ENCODE results near the gene TBC1D21. TPM values are rescaled to one million over a fixed set of nuclear protein-coding genes. Genes with fewer than 3 reads are reported as not detected.

TBC1D21 gene
- not detected for polyA plus RNA-seq (2012; ENCODE audit: low read depth, missing spikeins)

GRCh38 chr15:73873456-73873855, at the start of gene TBC1D21:
Gene TBC1D21 (plus strand): TSS chr15:73873564. CDS start chr15:73873710, 146 bp downstream.
- TF ChIP-seq TAF1 (IDR thresholded peaks at IDR 0.05; ENCODE audit: low read depth, low read length) (no peak), POLR2A (IDR thresholded peaks at IDR 0.05; ENCODE audit: low read depth, low read length) (no peak), POU2F2 (IDR thresholded peaks at IDR 0.05; ENCODE audit: low read depth, low read length) (no peak), POLR2AphosphoS5 (IDR thresholded peaks at IDR 0.05; ENCODE audit: low read depth, low read length) (no peak), PAX5 (IDR thresholded peaks at IDR 0.05; ENCODE audit: insufficient read depth, low read length, severe bottlenecking) (no peak), SPI1 (IDR thresholded peaks at IDR 0.05; ENCODE audit: low read depth, low read length) (no peak)

GRCh38 chr15:73826711-73827251, 46.6 kb upstream of the TBC1D21 start:
- FAIRE-seq: no peak
- DNase-seq (ENCODE audit: insufficient read length, low spot score): no peak
- TF ChIP-seq POLR2A (IDR thresholded peaks at IDR 0.05; ENCODE audit: low read depth, low read length) (no peak), SPI1 (IDR thresholded peaks at IDR 0.05; ENCODE audit: low read depth, low read length) (no peak)

More at GRCh38 chr15:73873456-73873855, at the start of gene TBC1D21:
- no peak for DNase-seq (ENCODE audit: insufficient read length, low spot score)
- no peak for FAIRE-seq

GRCh38 chr15:73829523-73829922, 43.8 kb upstream of the TBC1D21 start:
- FAIRE-seq (no peak), DNase-seq (ENCODE audit: insufficient read length, low spot score) (no peak)
- no peak for TF ChIP-seq POLR2A (IDR thresholded peaks at IDR 0.05; ENCODE audit: low read depth, low read length)
- TF ChIP-seq SPI1 (IDR thresholded peaks at IDR 0.05; ENCODE audit: low read depth, low read length): no peak
- TF ChIP-seq PAX5 (IDR thresholded peaks at IDR 0.05; ENCODE audit: insufficient read depth, low read length, severe bottlenecking): no peak
- TF ChIP-seq TAF1 (IDR thresholded peaks at IDR 0.05; ENCODE audit: low read depth, low read length): no peak
- no peak for TF ChIP-seq POLR2AphosphoS5 (IDR thresholded peaks at IDR 0.05; ENCODE audit: low read depth, low read length)

- TF ChIP-seq POLR2AphosphoS5 (IDR thresholded peaks at IDR 0.05; ENCODE audit: low read depth, low read length) (no peak), POLR2A (IDR thresholded peaks at IDR 0.05; ENCODE audit: low read depth, low read length) (no peak), TAF1 (IDR thresholded peaks at IDR 0.05; ENCODE audit: low read depth, low read length) (no peak), POU2F2 (IDR thresholded peaks at IDR 0.05; ENCODE audit: low read depth, low read length) (no peak), PAX5 (IDR thresholded peaks at IDR 0.05; ENCODE audit: insufficient read depth, low read length, severe bottlenecking) (no peak), SPI1 (IDR thresholded peaks at IDR 0.05; ENCODE audit: low read depth, low read length) (no peak)
- FAIRE-seq (no peak), DNase-seq (ENCODE audit: insufficient read length, low spot score) (no peak)
Observed at GRCh38 chr15:73832657-73833056, 40.7 kb upstream of the TBC1D21 start.

GRCh38 chr15:73836845-73837244, 36.5 kb upstream of the TBC1D21 start:
- no peak for TF ChIP-seq PAX5 (IDR thresholded peaks at IDR 0.05; ENCODE audit: insufficient read depth, low read length, severe bottlenecking)
- no peak for TF ChIP-seq TAF1 (IDR thresholded peaks at IDR 0.05; ENCODE audit: low read depth, low read length)
- no peak for TF ChIP-seq POLR2AphosphoS5 (IDR thresholded peaks at IDR 0.05; ENCODE audit: low read depth, low read length)
- no peak for TF ChIP-seq POLR2A (IDR thresholded peaks at IDR 0.05; ENCODE audit: low read depth, low read length)
- no peak for TF ChIP-seq SPI1 (IDR thresholded peaks at IDR 0.05; ENCODE audit: low read depth, low read length)
- no peak for TF ChIP-seq POU2F2 (IDR thresholded peaks at IDR 0.05; ENCODE audit: low read depth, low read length)
- DNase-seq (ENCODE audit: insufficient read length, low spot score) (no peak), FAIRE-seq (no peak)

- TF ChIP-seq POLR2AphosphoS5 (IDR thresholded peaks at IDR 0.05; ENCODE audit: low read depth, low read length) (no peak), PAX5 (IDR thresholded peaks at IDR 0.05; ENCODE audit: insufficient read depth, low read length, severe bottlenecking) (no peak), POU2F2 (IDR thresholded peaks at IDR 0.05; ENCODE audit: low read depth, low read length) (no peak), TAF1 (IDR thresholded peaks at IDR 0.05; ENCODE audit: low read depth, low read length) (no peak), SPI1 (IDR thresholded peaks at IDR 0.05; ENCODE audit: low read depth, low read length) (no peak), POLR2A (IDR thresholded peaks at IDR 0.05; ENCODE audit: low read depth, low read length) (no peak)
- FAIRE-seq (no peak), DNase-seq (ENCODE audit: insufficient read length, low spot score) (no peak)
Observed at GRCh38 chr15:73838831-73839426, 34.4 kb upstream of the TBC1D21 start.

- DNase-seq (ENCODE audit: insufficient read length, low spot score) (no peak), FAIRE-seq (no peak)
- no peak for TF ChIP-seq PAX5 (IDR thresholded peaks at IDR 0.05; ENCODE audit: insufficient read depth, low read length, severe bottlenecking)
Observed at GRCh38 chr15:73839699-73840377, 33.5 kb upstream of the TBC1D21 start.

GRCh38 chr15:73840771-73841170, 32.6 kb upstream of the TBC1D21 start:
- DNase-seq (ENCODE audit: insufficient read length, low spot score) (no peak), FAIRE-seq (no peak)
- no peak for TF ChIP-seq PAX5 (IDR thresholded peaks at IDR 0.05; ENCODE audit: insufficient read depth, low read length, severe bottlenecking)
- no peak for TF ChIP-seq POU2F2 (IDR thresholded peaks at IDR 0.05; ENCODE audit: low read depth, low read length)
- TF ChIP-seq TAF1 (IDR thresholded peaks at IDR 0.05; ENCODE audit: low read depth, low read length): no peak
- TF ChIP-seq SPI1 (IDR thresholded peaks at IDR 0.05; ENCODE audit: low read depth, low read length): no peak
- TF ChIP-seq POLR2A (IDR thresholded peaks at IDR 0.05; ENCODE audit: low read depth, low read length): no peak
- TF ChIP-seq POLR2AphosphoS5 (IDR thresholded peaks at IDR 0.05; ENCODE audit: low read depth, low read length): no peak

- no peak for DNase-seq (ENCODE audit: insufficient read length, low spot score)
- TF ChIP-seq TAF1 (IDR thresholded peaks at IDR 0.05; ENCODE audit: low read depth, low read length) (no peak), POLR2A (IDR thresholded peaks at IDR 0.05; ENCODE audit: low read depth, low read length) (no peak), PAX5 (IDR thresholded peaks at IDR 0.05; ENCODE audit: insufficient read depth, low read length, severe bottlenecking) (no peak), POLR2AphosphoS5 (IDR thresholded peaks at IDR 0.05; ENCODE audit: low read depth, low read length) (no peak), SPI1 (IDR thresholded peaks at IDR 0.05; ENCODE audit: low read depth, low read length) (no peak), POU2F2 (IDR thresholded peaks at IDR 0.05; ENCODE audit: low read depth, low read length) (no peak)
- no peak for FAIRE-seq
Observed at GRCh38 chr15:73841756-73842725, 31.3 kb upstream of the TBC1D21 start.
